GM23338 (cell line): ENCODE results near the gene SNAPC2.
"Not testable (repeated sequence)": the region's sequence is repeated elsewhere in the genome, so short reads cannot be mapped to it uniquely, and the experiment has no call there.

Experiments used
- EZH2 ChIP-seq: fragments of 200-600 bp; sonication (generic); IDR thresholded peaks from one replicate; pipeline ENCODE4 v1.8.0; 2017; ENCODE audit warnings: antibody characterized with exemption, mild to moderate bottlenecking, low read depth; ENCODE audit not compliant: unreplicated experiment
- EZH2phosphoT487 ChIP-seq: fragments of 200-600 bp; sonication (generic); IDR thresholded peaks from one replicate; pipeline ENCODE4 v1.8.1; 2018; ENCODE audit warnings: antibody characterized with exemption; ENCODE audit not compliant: unreplicated experiment
- POLR2AphosphoS5 ChIP-seq: IDR thresholded peaks from 2 replicates; pipeline ENCODE4 v1.6.1; 2016; ENCODE audit warnings: antibody characterized with exemption, low read depth
- ZNF331 ChIP-seq: fragments of 250-450 bp; sonication (Bioruptor Pico); IDR thresholded peaks from 2 replicates; pipeline ENCODE4 v1.5.0; 2020; ENCODE audit warnings: low read depth, mild to moderate bottlenecking, moderate library complexity
- TF ChIP-seq, protein P1 (sequence below): IDR thresholded peaks from one replicate; pipeline ENCODE4 v1.6.1; 2018; ENCODE audit warnings: antibody characterized with exemption; ENCODE audit not compliant: unreplicated experiment
- TF ChIP-seq, protein P2 (sequence below), 2 experiments: fragments of 200-600 bp in 1 of 2; sonication (generic) in 1 of 2; conservative IDR thresholded peaks; 2 replicates each; pipeline versions ENCODE4 v1.5.1 to v1.6.1; 2016 to 2017; ENCODE audit warnings: antibody characterized with exemption in 2 of 2, low read depth in 2 of 2, mild to moderate bottlenecking in 2 of 2, moderate library complexity in 1 of 2

DNA sequence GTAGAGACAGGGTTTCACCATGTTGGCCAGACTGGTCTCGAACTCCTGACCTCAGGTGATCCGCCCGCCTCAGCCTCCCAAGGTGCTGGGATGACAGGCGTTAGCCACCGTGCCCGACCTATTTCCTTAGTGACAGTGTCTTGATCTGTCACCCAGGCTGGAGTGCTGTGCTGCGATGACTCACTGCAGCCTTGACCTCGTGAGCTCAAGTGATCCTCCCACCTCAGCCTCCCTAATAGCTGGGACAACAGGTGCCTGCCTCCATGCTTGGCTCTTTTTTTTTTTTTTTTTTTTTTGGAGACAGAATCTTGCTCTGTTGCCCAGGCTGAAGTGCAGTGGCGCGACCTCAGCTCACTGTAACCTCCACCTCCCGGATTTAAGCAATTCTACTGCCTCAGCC is 9.9 kb downstream of the SNAPC2 start:
- TF ChIP-seq, protein P1, sequence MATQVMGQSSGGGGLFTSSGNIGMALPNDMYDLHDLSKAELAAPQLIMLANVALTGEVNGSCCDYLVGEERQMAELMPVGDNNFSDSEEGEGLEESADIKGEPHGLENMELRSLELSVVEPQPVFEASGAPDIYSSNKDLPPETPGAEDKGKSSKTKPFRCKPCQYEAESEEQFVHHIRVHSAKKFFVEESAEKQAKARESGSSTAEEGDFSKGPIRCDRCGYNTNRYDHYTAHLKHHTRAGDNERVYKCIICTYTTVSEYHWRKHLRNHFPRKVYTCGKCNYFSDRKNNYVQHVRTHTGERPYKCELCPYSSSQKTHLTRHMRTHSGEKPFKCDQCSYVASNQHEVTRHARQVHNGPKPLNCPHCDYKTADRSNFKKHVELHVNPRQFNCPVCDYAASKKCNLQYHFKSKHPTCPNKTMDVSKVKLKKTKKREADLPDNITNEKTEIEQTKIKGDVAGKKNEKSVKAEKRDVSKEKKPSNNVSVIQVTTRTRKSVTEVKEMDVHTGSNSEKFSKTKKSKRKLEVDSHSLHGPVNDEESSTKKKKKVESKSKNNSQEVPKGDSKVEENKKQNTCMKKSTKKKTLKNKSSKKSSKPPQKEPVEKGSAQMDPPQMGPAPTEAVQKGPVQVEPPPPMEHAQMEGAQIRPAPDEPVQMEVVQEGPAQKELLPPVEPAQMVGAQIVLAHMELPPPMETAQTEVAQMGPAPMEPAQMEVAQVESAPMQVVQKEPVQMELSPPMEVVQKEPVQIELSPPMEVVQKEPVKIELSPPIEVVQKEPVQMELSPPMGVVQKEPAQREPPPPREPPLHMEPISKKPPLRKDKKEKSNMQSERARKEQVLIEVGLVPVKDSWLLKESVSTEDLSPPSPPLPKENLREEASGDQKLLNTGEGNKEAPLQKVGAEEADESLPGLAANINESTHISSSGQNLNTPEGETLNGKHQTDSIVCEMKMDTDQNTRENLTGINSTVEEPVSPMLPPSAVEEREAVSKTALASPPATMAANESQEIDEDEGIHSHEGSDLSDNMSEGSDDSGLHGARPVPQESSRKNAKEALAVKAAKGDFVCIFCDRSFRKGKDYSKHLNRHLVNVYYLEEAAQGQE = not testable (repeated sequence)
- TF ChIP-seq POLR2AphosphoS5; EZH2; EZH2phosphoT487; ZNF331 (CRISPR knock-in tag): not testable (repeated sequence)
- TF ChIP-seq, protein P2, sequence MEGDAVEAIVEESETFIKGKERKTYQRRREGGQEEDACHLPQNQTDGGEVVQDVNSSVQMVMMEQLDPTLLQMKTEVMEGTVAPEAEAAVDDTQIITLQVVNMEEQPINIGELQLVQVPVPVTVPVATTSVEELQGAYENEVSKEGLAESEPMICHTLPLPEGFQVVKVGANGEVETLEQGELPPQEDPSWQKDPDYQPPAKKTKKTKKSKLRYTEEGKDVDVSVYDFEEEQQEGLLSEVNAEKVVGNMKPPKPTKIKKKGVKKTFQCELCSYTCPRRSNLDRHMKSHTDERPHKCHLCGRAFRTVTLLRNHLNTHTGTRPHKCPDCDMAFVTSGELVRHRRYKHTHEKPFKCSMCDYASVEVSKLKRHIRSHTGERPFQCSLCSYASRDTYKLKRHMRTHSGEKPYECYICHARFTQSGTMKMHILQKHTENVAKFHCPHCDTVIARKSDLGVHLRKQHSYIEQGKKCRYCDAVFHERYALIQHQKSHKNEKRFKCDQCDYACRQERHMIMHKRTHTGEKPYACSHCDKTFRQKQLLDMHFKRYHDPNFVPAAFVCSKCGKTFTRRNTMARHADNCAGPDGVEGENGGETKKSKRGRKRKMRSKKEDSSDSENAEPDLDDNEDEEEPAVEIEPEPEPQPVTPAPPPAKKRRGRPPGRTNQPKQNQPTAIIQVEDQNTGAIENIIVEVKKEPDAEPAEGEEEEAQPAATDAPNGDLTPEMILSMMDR (conservative IDR thresholded peaks at IDR 0.05; ENCODE audit: low read depth in 2 of 2) = not testable (repeated sequence)
